ENCODE measurements around the gene PAM.

The PAM gene

GRCh38 chr5:103000089-103000488, 245.0 kb downstream of the PAM start:
- no peak overlapping the region for H3K27ac ChIP-seq (ENCODE audit: low read length)
- no peaks in the 10 kb centered on the region for H3K27me3 ChIP-seq (replicated peaks; ENCODE audit: insufficient read depth, low read length)
- no peak overlapping the region for H3K4me3 ChIP-seq (ENCODE audit: low read length)
- no peaks in the 10 kb centered on the region for H3K79me2 ChIP-seq (ENCODE audit: low read length)
- TF ChIP-seq EZH2 (optimal IDR thresholded peaks at IDR 0.05; ENCODE audit: low read depth, low read length) = no peak
- no peak for TF ChIP-seq CTCF (IDR thresholded peaks at IDR 0.05; ENCODE audit: low read length)
- TF ChIP-seq EZH2phosphoT487 (IDR thresholded peaks at IDR 0.05; ENCODE audit: low read length) = no peak
- no peak overlapping the region for H2AFZ ChIP-seq (ENCODE audit: low read length)
- H3F3A ChIP-seq (ENCODE audit: insufficient read depth, low read length) = no peaks in the 10 kb centered on the region
- no peaks in the 10 kb centered on the region for H3K9me3 ChIP-seq (replicated peaks; ENCODE audit: insufficient read depth, low read length)
- H3K36me3 ChIP-seq (replicated peaks; ENCODE audit: insufficient read depth, low read length) = no peaks in the 10 kb centered on the region
- DNase-seq = no peak
- H3K4me2 ChIP-seq (ENCODE audit: low read depth, low read length) = no peak overlapping the region
- H3K4me1 ChIP-seq (ENCODE audit: low read length) = no peaks in the 10 kb centered on the region
- H3K9ac ChIP-seq (ENCODE audit: low read length) = no peak overlapping the region
- H3K9me2 ChIP-seq (replicated peaks; ENCODE audit: insufficient read depth, low read length) = no peaks in the 10 kb centered on the region; the same call in 1 of the 2 replicates
- H4K20me1 ChIP-seq (ENCODE audit: insufficient read depth, low read length) = no peaks in the 10 kb centered on the region

- no peaks in the 10 kb centered on the region for H3K9me3 ChIP-seq (replicated peaks; ENCODE audit: insufficient read depth, low read length)
- H3K4me1 ChIP-seq (ENCODE audit: low read length) = no peaks in the 10 kb centered on the region
- H3K4me2 ChIP-seq (ENCODE audit: low read depth, low read length) = no peak overlapping the region
- H4K20me1 ChIP-seq (ENCODE audit: insufficient read depth, low read length) = no peaks in the 10 kb centered on the region
- no peak overlapping the region for H3K4me3 ChIP-seq (ENCODE audit: low read length)
- no peaks in the 10 kb centered on the region; the same call in 1 of the 2 replicates for H3K9me2 ChIP-seq (replicated peaks; ENCODE audit: insufficient read depth, low read length)
- H3K27me3 ChIP-seq (replicated peaks; ENCODE audit: insufficient read depth, low read length) = no peaks in the 10 kb centered on the region
- H3F3A ChIP-seq (ENCODE audit: insufficient read depth, low read length) = no peaks in the 10 kb centered on the region
- no peaks in the 10 kb centered on the region for H3K36me3 ChIP-seq (replicated peaks; ENCODE audit: insufficient read depth, low read length)
- no peak overlapping the region for H3K27ac ChIP-seq (ENCODE audit: low read length)
- no peak for DNase-seq
- H3K79me2 ChIP-seq (ENCODE audit: low read length) = no peaks in the 10 kb centered on the region
- no peak overlapping the region for H3K9ac ChIP-seq (ENCODE audit: low read length)
- no peak overlapping the region for H2AFZ ChIP-seq (ENCODE audit: low read length)
- TF ChIP-seq EZH2 (optimal IDR thresholded peaks at IDR 0.05; ENCODE audit: low read depth, low read length) (no peak), CTCF (IDR thresholded peaks at IDR 0.05; ENCODE audit: low read length) (no peak), EZH2phosphoT487 (IDR thresholded peaks at IDR 0.05; ENCODE audit: low read length) (no peak)
Measured at GRCh38 chr5:103003872-103004271, 248.8 kb downstream of the PAM start.

- Histone ChIP-seq H3K9me3 (replicated peaks; ENCODE audit: insufficient read depth, low read length) (no peaks in the 10 kb centered on the region), H3K79me2 (ENCODE audit: low read length) (no peaks in the 10 kb centered on the region), H4K20me1 (ENCODE audit: insufficient read depth, low read length) (no peaks in the 10 kb centered on the region), H3K4me1 (ENCODE audit: low read length) (no peaks in the 10 kb centered on the region), H3K9me2 (replicated peaks; ENCODE audit: insufficient read depth, low read length) (no peaks in the 10 kb centered on the region; the same call in 1 of the 2 replicates), H3K4me2 (ENCODE audit: low read depth, low read length) (no peak overlapping the region), H2AFZ (ENCODE audit: low read length) (no peak overlapping the region), H3K27ac (ENCODE audit: low read length) (no peak overlapping the region), H3K9ac (ENCODE audit: low read length) (no peak overlapping the region), H3K27me3 (replicated peaks; ENCODE audit: insufficient read depth, low read length) (no peaks in the 10 kb centered on the region), H3F3A (ENCODE audit: insufficient read depth, low read length) (no peaks in the 10 kb centered on the region), H3K4me3 (ENCODE audit: low read length) (no peak overlapping the region), H3K36me3 (replicated peaks; ENCODE audit: insufficient read depth, low read length) (no peaks in the 10 kb centered on the region)
- DNase-seq = no peak
- TF ChIP-seq CTCF (IDR thresholded peaks at IDR 0.05; ENCODE audit: low read length) (no peak), EZH2 (optimal IDR thresholded peaks at IDR 0.05; ENCODE audit: low read depth, low read length) (no peak), EZH2phosphoT487 (IDR thresholded peaks at IDR 0.05; ENCODE audit: low read length) (no peak)
Measured at GRCh38 chr5:103005276-103005675, 250.2 kb downstream of the PAM start.

All from MM.1S (cell line).